Effector memory CD8-positive, alpha-beta T cell (primary cell): ENCODE measurements around the gene RPAP3.

Experiments used
- ATAC-seq: fragments of 150-1000 bp; cut with Tn5 transposase; replicated peaks from 2 replicates; pipeline ENCODE4 v1.10.0; 2021; ENCODE audit warnings: mild to moderate bottlenecking, moderate library complexity
- DNase-seq, 3 experiments: peaks; one replicate each; pipeline ENCODE4 v3.0.0; 2021
- H3K27ac Mint-ChIP-seq, 2 donors: one replicate each; pipeline ENCODE4 v1.8.0; 2022; ENCODE audit warnings: mild to moderate bottlenecking in 2 of 2, mixed read lengths in 2 of 2, moderate library complexity in 2 of 2
- H3K27me3 Mint-ChIP-seq, 2 donors: one replicate each; pipeline ENCODE4 v1.8.0; 2022; ENCODE audit warnings: mixed read lengths in 2 of 2
- H3K36me3 Mint-ChIP-seq: one replicate; pipeline ENCODE4 v1.8.0; 2022; ENCODE audit warnings: mild to moderate bottlenecking, moderate library complexity, mixed read lengths; ENCODE audit not compliant: insufficient read depth
- H3K4me1 Mint-ChIP-seq, 2 donors: one replicate each; pipeline ENCODE4 v1.8.0; 2022; ENCODE audit warnings: low read depth in 2 of 2, mixed read lengths in 2 of 2
- H3K4me3 Mint-ChIP-seq, 2 donors: one replicate each; pipeline ENCODE4 v1.8.0; 2022; ENCODE audit warnings: mild to moderate bottlenecking in 2 of 2, mixed read lengths in 2 of 2, moderate library complexity in 2 of 2
- H3K9me3 Mint-ChIP-seq, 2 donors: one replicate each; pipeline ENCODE4 v1.8.0; 2022; ENCODE audit warnings: mixed read lengths in 2 of 2

Gene RPAP3

GRCh38 chr12:47722941-47723631, 17.3 kb upstream of the RPAP3 start:
- no peak overlapping the region for H3K27ac Mint-ChIP-seq

GRCh38 chr12:47722136-47722834, 16.5 kb upstream of the RPAP3 start:
- Mint-ChIP-seq H3K4me1 (peaks cover 40 to 44% of the 10 kb centered on the region in 2 donors), H3K27ac (peak overlapping the region; percentile 21 to 88), H3K4me3 (peak overlapping the region; percentile 62 to 77), H3K9me3 (no peaks in the 10 kb centered on the region), H3K36me3 (peaks cover 7% of the 10 kb centered on the region), H3K27me3 (peaks cover 0 to 23% of the 10 kb centered on the region in 2 donors)
- DNase-seq (no peak), ATAC-seq (no peak)

More at GRCh38 chr12:47722941-47723631, 17.3 kb upstream of the RPAP3 start:
- Mint-ChIP-seq H3K27me3 (peaks cover 0 to 23% of the 10 kb centered on the region in 2 donors), H3K4me3 (peak overlapping the region in 1 of 2 donors; percentile 28), H3K4me1 (peaks cover 33 to 39% of the 10 kb centered on the region in 2 donors), H3K9me3 (no peaks in the 10 kb centered on the region), H3K36me3 (peaks cover 7% of the 10 kb centered on the region)
- DNase-seq, result no peak
- ATAC-seq, result no peak

GRCh38 chr12:47721431-47721973, 15.7 kb upstream of the RPAP3 start:
- ATAC-seq, result peak; percentile 86
- Mint-ChIP-seq H3K36me3 (peaks cover 7% of the 10 kb centered on the region), H3K27ac (peak overlapping the region; percentile 21 to 88), H3K27me3 (peaks cover 0 to 23% of the 10 kb centered on the region in 2 donors), H3K4me3 (peak overlapping the region; percentile 62 to 77), H3K9me3 (no peaks in the 10 kb centered on the region), H3K4me1 (peaks cover 40 to 44% of the 10 kb centered on the region in 2 donors)
- DNase-seq, result peak; percentile 45 to 49 (median 48)

GRCh38 chr12:47718531-47718930, 12.7 kb upstream of the RPAP3 start:
- peak overlapping the region in 1 of 2 donors; percentile 91 for H3K27ac Mint-ChIP-seq
- no peak overlapping the region for H3K4me3 Mint-ChIP-seq
- H3K36me3 Mint-ChIP-seq, result peaks cover 7% of the 10 kb centered on the region
- DNase-seq, result no peak
- peaks cover 30 to 33% of the 10 kb centered on the region in 2 donors for H3K4me1 Mint-ChIP-seq
- H3K9me3 Mint-ChIP-seq, result no peaks in the 10 kb centered on the region
- peaks cover 0 to 2% of the 10 kb centered on the region in 2 donors for H3K27me3 Mint-ChIP-seq
- ATAC-seq, result no peak

- no peaks in the 10 kb centered on the region for H3K27me3 Mint-ChIP-seq
- peak in 1 of 3 experiments; percentile 26 for DNase-seq
- no peaks in the 10 kb centered on the region for H3K9me3 Mint-ChIP-seq
- H3K36me3 Mint-ChIP-seq, result peaks cover 7% of the 10 kb centered on the region
- no peak overlapping the region for H3K4me3 Mint-ChIP-seq
- peak; percentile 18 for ATAC-seq
- H3K4me1 Mint-ChIP-seq, result peaks cover 25 to 30% of the 10 kb centered on the region in 2 donors
- H3K27ac Mint-ChIP-seq, result peak overlapping the region; percentile 3 to 91
Observed at GRCh38 chr12:47717443-47718193, 11.8 kb upstream of the RPAP3 start.

DNA sequence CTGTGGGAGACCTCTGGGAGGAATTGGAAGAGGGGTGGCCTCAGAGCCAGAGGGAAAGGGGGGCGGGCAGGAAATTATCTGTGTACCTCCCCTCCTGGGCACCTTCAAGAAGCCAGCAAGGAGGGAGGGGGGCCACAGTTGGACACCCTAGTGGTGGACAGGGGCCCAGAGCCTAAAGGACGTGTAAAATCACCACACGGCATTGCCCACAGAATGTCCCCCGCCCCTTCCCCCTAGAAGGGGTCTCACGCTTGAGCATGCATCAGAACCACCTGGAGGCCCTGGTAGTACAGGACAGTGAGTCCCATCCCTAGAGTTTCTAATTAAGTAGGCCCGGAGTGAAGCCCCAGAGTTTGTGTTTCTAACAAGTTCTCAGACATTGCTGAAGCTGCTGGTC, 11.2 kb upstream of the RPAP3 start:
- ATAC-seq, result no peak
- H3K27ac Mint-ChIP-seq, result no peak overlapping the region

GRCh38 chr12:47715877-47716548, 10.2 kb upstream of the RPAP3 start:
- DNase-seq, result no peak
- H3K27ac Mint-ChIP-seq, result no peak overlapping the region
- peaks cover 9 to 15% of the 10 kb centered on the region in 2 donors for H3K4me1 Mint-ChIP-seq
- no peak for ATAC-seq
- no peak overlapping the region for H3K4me3 Mint-ChIP-seq
- peaks cover 4% of the 10 kb centered on the region for H3K36me3 Mint-ChIP-seq
- H3K27me3 Mint-ChIP-seq, result no peaks in the 10 kb centered on the region
- no peaks in the 10 kb centered on the region for H3K9me3 Mint-ChIP-seq

More for the DNA sequence above, 11.2 kb upstream of the RPAP3 start:
- Mint-ChIP-seq H3K27me3 (no peaks in the 10 kb centered on the region), H3K4me3 (no peak overlapping the region), H3K4me1 (peaks cover 20 to 24% of the 10 kb centered on the region in 2 donors), H3K36me3 (peaks cover 7% of the 10 kb centered on the region), H3K9me3 (no peaks in the 10 kb centered on the region)
- DNase-seq, result no peak

DNA sequence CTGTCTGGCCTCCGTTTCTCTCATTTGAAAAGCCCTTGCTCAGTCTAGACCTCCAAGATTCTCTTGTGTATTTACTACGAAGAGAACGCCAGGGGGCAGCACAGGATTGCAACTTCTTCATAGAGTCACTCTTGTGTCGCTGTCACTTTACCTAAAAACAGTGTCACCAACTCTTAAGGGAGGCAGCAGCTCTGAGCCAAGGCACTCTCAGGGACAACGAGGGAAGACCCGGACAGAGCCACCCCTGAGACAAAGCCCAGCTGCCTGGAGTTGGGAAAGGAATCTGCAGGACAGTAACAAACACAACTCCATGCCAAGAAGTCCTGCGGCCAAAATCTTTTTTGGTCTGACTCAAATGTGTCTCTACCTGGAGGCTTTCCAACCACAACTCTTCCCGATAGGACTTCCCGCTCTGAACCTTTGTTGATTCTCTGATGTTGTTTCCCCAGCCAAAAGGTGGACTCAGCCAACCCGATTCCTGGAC, 9.6 kb upstream of the RPAP3 start:
- DNase-seq (peak; percentile 74 to 80 (median 74)), ATAC-seq (peak; percentile 97)
- peaks cover 6 to 11% of the 10 kb centered on the region in 2 donors for H3K4me1 Mint-ChIP-seq
- H3K36me3 Mint-ChIP-seq, result peaks cover 4% of the 10 kb centered on the region
- peak overlapping the region in 1 of 2 donors; percentile 20 for H3K27ac Mint-ChIP-seq
- H3K9me3 Mint-ChIP-seq, result no peaks in the 10 kb centered on the region
- no peaks in the 10 kb centered on the region for H3K27me3 Mint-ChIP-seq
- no peak overlapping the region for H3K4me3 Mint-ChIP-seq

GRCh38 chr12:47714826-47715386, 9.1 kb upstream of the RPAP3 start:
- Mint-ChIP-seq H3K36me3 (peaks cover 4% of the 10 kb centered on the region), H3K27ac (peak overlapping the region; percentile 5 to 20), H3K27me3 (no peaks in the 10 kb centered on the region), H3K4me3 (no peak overlapping the region), H3K9me3 (no peaks in the 10 kb centered on the region), H3K4me1 (peaks cover 6 to 11% of the 10 kb centered on the region in 2 donors)
- no peak for ATAC-seq
- DNase-seq, result no peak

DNA sequence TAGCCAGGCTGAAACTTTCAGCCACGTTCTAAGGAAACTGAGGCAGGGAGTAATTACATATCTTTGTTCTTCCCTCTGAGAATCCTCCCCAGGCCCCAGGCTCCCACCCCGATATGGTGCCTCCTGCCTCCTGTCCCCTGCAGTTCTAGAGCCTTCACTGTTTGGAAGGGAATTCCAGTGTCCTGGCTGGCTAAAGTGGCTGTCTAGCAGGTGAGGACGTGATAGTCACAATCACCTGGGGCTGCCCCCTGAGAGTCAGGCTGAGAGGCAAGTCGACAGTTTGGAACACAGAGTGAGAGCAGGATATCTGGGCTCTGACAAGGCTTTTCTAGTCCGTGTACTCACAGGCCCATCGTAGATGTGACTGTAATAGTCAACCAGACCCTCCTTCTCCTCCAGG, 6.3 kb upstream of the RPAP3 start:
- Mint-ChIP-seq H3K36me3 (no peaks in the 10 kb centered on the region), H3K9me3 (no peaks in the 10 kb centered on the region), H3K4me3 (no peak overlapping the region), H3K27ac (peak overlapping the region in 1 of 2 donors; percentile 44), H3K4me1 (peaks cover 12 to 22% of the 10 kb centered on the region in 2 donors), H3K27me3 (no peaks in the 10 kb centered on the region)
- ATAC-seq, result no peak
- no peak for DNase-seq

- Mint-ChIP-seq H3K36me3 (peaks cover 3% of the 10 kb centered on the region), H3K9me3 (no peaks in the 10 kb centered on the region), H3K4me3 (no peak overlapping the region), H3K4me1 (peaks cover 15 to 28% of the 10 kb centered on the region in 2 donors), H3K27ac (no peak overlapping the region), H3K27me3 (no peaks in the 10 kb centered on the region)
- ATAC-seq (no peak), DNase-seq (no peak)
Observed at GRCh38 chr12:47711448-47711847, 5.6 kb upstream of the RPAP3 start.

GRCh38 chr12:47710278-47710677, 4.4 kb upstream of the RPAP3 start:
- no peak for ATAC-seq
- Mint-ChIP-seq H3K4me3 (no peak overlapping the region), H3K4me1 (peaks cover 15 to 36% of the 10 kb centered on the region in 2 donors), H3K9me3 (no peaks in the 10 kb centered on the region), H3K27me3 (no peaks in the 10 kb centered on the region), H3K27ac (no peak overlapping the region), H3K36me3 (peaks cover 15% of the 10 kb centered on the region)
- DNase-seq, result no peak
